Embryonic facial prominence (tissue), 1 donor: Measurements from ENCODE around the gene TRIM5.
A peak's percentile ranks its signal among the peaks of the same experiment; 100 is the strongest.
"Not testable (repeated sequence)": the region's sequence is repeated elsewhere in the genome, so short reads cannot be mapped to it uniquely, and the experiment has no call there.

Experiments
- DNase-seq: peaks from one replicate; pipeline ENCODE4 v3.0.0-alpha.2; 2016; ENCODE audit errors: extremely low spot score

The TRIM5 gene

DNA sequence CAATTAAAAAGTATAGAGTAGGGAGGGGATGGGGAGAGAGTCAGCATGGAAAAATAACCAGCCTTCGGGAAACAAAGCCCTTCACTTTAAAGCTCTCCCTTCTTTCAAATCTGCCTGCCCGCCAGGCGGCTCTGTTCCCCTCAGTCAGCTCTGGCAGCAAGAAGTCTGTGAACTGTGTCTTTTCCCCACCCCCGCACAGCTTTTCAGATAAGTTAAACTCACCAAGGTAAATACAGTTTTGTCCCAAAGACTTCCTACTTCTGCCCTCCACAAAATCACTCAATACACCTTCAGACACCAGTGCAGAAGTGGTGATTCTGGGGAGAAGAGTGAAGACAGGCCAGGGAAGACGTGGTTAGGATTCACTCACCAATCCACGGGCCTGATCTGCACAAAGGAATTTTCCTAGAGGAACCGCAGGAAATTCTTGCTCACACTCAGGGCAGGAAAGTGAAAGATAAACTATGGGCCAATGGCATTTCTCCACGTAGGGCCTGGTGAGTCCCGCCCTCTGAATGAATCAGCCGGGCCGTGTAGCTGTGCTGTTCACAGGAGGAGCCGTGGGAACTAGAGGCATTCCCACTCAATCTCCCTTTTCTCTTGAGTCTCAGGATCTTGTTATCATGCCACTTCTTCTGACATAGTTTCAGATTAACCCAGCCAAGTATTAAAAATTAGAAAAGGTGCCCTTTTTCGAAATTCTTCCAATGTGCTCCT is at the start of gene TRIM5:
Gene TRIM5, minus strand, starts transcription at position 429 of the 717 bp plus-strand sequence. CDS start 4,897 bp downstream, outside the sequence.
- DNase-seq, result peak; percentile 89

DNA sequence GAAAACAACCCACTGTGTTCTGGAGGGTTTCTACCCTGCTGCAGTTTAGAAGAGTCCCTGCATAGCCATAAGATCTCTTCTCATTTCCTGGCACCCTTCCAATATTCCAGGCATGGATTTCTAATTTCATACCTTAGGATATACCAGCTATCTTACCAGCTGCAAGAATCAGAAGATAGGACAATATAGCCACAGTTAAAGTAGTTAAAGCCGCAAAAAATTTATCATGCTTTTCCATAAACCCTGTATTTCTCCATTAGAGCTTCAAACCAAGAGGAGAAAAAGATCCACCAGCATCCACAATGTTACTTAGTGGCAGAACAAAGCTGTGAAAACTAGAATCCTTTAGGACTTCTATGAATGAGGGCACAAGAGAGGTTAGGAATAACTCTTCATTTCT is 42.8 kb upstream of the TRIM5 start:
- no peak for DNase-seq

DNA sequence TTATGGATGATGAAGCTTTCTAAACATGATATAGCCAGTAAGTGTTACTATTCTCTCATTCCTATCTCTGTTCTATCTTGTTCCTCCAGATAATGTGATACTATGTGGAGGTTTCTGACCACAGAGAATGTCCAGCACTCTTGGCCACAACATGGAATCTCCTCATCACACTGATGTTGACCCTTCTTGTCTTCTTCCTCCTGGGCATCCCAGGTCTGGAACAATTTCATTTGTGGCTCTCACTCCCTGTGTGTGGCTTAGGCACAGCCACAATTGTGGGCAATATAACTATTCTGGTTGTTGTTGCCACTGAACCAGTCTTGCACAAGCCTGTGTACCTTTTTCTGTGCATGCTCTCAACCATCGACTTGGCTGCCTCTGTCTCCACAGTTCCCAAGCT is 41.5 kb upstream of the TRIM5 start:
- no peak for DNase-seq

GRCh38 chr11:5722622-5723021 is 37.7 kb upstream of the TRIM5 start:
- DNase-seq, result no peak

DNA sequence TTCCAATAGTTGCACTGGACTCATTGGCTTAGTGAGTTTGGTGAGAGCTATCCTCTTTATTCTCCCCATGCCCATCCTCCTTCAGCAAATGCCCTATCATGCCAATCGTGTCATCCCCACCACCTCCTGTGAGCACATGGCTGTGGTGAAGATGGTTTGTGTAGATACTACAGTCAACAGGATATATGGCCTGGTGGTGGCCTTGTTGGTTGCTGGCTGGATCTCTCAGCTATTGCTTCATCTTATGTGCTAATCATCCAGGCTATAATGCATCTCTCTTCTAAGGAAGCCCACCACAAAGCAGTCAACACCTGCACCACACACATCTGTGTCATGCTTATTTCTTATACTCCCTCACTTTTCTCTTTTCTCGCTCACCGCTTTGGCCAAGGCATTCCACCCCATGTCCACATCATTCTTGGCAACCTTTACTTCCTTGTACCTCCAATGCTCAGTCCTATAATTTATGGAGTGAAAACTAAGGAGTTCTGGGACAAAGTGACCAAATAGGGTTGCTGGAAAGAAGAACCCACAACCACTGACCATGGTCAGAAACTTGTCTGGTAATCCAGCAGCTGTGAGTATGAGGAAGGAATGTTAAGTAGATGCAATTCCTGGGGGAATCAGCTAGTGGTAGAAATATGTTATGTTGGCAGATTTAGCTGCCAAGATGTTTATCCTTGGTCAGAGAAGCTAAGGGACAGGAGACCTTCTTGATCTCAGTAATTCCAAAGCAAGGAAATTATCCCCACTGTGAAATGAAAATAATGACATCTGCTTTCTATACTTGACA is 35.0 kb upstream of the TRIM5 start:
- DNase-seq, result no peak

DNA sequence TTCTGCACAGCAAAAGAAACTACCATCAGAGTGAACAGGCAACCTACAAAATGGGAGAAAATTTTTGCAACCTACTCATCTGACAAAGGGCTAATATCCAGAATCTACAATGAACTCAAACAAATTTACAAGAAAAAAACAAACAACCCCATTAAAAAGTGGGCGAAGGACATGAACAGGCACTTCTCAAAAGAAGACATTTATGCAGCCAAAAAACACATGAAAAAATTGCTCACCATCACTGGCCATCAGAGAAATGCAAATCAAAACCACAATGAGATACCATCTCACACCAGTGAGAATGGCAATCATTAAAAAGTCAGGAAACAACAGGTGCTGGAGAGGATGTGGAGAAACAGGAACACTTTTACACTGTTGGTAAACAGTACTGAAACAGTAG is 31.6 kb upstream of the TRIM5 start:
- not testable (repeated sequence) for DNase-seq

DNA sequence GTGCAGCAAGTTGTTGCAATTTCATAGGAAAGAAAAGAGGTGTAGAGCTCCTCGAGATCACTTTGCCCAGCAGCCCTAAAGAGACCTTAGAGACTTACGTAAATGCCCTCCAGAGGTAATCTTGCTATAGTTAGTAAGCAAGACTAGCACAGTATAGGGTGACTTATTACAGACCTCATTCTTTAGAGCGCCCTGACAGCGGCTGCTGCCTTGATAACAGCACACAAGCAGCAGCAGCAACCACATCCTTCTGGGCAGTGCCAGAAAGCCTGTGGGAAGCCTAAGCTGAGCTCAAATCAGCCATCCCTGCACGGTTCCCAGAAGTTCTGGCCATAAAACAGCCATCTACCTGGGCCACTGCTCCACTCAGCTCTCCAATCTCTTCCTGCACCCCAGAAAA is 28.8 kb upstream of the TRIM5 start:
- no peak for DNase-seq

DNA sequence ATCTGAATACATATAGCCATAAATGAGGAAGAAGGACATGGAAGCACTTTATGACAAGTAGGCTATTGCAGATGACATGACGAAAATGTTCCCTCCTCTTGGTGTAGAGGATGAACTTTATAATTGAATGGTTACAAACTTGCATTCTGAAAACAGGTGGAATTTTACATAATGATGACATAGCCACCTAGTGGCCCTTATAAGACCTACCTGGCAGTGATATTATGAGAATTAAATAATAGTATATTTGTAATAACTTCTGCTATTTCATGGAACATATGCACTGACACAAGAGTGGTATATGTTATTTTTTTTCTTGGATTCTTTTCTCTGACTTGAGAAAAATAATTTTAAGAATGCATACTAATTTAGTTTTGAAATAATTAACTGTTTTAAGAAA is 27.6 kb upstream of the TRIM5 start:
- no peak for DNase-seq

DNA sequence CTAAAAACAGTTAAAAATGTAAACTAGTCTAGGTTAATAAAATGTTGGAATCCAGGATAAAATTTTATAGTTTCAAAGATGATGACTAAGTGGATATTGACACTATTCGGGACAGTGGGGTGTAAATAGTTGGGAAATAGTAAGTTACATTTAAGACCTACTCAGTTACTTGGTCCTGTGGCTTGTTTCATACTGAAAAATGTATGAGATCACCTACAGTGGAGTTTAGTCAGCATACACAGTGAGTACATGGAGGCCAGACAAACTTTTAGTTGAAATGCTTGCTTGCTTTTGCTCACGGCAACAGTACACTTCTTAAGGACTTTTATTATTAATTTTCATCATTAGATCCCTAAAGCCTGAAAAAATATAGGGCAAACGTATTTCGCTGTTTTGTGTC is 20.8 kb upstream of the TRIM5 start:
- DNase-seq, result no peak

- DNase-seq, result no peak
These were observed 19.1 kb upstream of the TRIM5 start for GRCh38 chr11:5703741-5704536.

DNA sequence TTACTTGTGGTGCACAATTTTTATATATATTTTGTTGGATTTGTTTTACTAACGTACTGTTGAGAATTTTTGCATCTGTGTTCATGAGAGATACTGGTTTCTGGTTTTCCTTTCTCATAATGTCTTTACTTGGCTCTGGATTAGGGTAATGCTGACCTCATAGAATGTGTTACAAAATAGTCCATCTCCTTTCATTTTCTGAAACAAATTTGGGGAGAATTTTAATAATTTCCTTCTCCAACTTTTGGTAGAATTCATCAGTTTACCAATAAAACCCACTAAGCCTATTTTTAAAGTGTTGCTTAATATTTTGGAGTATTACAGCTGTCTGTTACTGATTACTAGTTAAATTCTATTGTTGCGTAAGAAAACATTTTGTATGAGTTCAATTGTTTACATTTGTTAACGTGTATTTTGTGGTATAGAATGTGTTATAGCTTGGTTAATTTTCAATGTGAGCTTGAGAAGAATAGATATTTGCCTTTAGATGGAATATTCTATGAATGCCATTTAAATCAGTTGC is 16.2 kb upstream of the TRIM5 start:
- DNase-seq, result no peak

DNA sequence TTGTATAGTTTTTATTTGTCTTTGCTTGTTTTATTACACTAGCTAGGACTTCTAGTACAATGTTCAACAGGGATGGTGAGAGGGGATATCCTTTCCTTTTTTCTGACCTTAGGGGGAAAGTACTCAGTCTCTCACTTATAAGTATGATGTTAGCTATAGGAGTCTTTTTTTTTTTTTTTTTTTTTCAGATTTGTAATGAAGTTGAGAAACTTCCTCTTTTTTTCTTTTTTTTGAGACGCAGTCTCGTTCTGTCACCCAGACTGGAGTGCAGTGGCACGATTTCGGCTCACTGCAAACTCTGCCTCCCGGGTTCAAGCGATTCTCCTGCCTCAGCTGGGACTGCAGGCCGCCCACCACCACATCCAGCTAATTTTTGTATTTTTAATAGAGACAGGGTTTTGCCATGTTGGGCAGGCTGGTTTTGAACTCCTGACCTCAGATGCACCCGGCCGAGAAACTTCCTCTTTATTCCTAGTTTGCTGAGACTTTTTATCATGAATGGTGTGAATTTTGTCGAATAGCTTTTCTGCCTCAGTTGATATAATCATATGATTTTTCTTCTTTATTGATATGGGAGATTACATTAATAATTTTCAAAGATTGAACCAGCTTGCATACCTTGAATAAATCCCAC is 15.7 kb upstream of the TRIM5 start:
- no peak for DNase-seq

GRCh38 chr11:5698281-5698680 is 13.4 kb upstream of the TRIM5 start:
- DNase-seq, result no peak

- no peak for DNase-seq
These were observed 11.3 kb upstream of the TRIM5 start for GRCh38 chr11:5696210-5696609.

DNA sequence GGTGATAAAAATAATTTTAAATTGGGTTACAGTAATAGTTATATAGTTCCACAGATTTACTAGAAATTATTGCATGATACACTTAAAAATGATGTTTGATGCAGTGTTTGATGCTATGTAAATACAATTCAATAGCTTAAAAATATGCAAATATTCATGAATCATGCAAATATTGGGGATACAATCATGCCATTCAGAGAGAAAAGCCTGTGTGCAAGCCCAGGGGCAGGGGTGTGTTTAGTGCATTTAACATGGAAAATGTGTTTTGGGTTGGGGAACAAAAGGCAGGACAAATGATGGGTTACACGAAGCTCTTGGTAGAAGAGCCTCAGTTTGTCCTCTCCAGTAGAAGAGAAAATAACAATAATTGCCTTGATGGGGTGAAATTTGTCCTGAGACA is 10.7 kb upstream of the TRIM5 start:
- DNase-seq, result no peak

GRCh38 chr11:5694642-5695041 is 9.8 kb upstream of the TRIM5 start:
- DNase-seq, result no peak

- DNase-seq, result no peak
These were observed 7.1 kb upstream of the TRIM5 start for GRCh38 chr11:5691964-5692361.

DNA sequence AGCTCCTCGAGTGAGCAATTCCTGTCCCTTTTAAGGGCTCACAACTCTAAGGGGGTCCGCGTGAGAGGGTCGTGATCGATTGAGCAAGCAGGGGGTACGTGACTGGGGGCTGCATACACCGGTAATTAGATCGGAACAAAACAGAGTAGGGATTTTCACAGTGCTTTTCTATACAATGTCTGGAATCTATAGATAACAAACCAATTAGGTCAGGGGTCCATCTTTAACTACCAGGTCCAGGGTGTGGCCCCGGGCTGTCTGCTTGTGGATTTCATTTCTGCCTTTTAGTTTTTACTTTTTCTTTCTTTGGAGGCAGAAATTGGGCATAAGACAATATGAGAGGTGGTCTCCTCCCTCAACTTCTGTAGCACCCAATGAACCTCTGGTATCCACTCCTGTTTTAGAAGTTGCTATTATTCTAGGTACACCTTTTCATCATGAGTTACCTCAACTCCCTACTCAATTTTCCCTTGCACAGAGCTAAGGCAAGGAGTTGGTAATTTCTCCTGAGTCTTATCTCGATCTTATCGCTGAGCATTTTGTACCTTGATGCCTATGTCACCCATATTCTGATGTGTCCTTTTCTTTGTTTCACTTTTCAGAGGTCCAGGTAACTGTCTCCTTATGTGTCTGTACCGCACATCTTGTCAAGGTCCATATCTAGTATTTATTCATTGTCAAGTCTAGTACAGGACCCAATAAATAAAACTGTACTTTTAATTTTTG is 6.5 kb upstream of the TRIM5 start:
- not testable (repeated sequence) for DNase-seq

- no peak for DNase-seq
These were observed 5.9 kb upstream of the TRIM5 start for GRCh38 chr11:5690736-5691135.

DNA sequence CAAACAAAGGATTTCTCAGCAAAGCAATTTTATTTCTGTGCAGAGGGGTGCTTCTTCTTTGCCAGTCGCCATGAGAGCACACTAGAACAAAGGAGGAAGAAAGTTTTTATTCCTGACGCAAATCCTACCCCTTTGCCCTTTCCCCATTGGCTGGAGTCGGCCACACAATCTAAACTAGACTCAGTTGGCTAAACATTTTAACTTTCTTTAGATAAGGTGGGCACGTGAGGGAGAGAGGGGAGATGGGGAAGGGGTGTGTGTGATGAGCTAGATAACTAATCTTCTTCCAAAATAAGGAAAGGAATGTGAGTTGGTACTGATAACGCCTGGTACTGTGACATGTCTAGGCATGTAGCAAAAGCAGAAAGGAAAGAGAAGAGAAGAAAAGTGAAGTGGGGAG is 5.3 kb upstream of the TRIM5 start:
- DNase-seq, result no peak

- no peak for DNase-seq
These were observed 4.7 kb upstream of the TRIM5 start, which contains the start of gene TRIM22 for GRCh38 chr11:5689551-5689983. Gene TRIM22 (plus strand): TSS chr11:5689790. CDS start chr11:5696233, 6,443 bp downstream.
